HepG2 (cell line): ENCODE data around the gene RAD23A. TPM values are rescaled to one million over a fixed set of nuclear protein-coding genes. Genes with fewer than 3 reads are reported as not detected.

Source experiments
- ATM ChIP-seq: fragments of 450-650 bp; IDR thresholded peaks from 2 replicates; pipeline ENCODE4 v1.7.1; 2017; ENCODE audit warnings: mild to moderate bottlenecking, borderline replicate concordance
- CHD2 ChIP-seq: IDR thresholded peaks from 2 replicates; pipeline ENCODE4 v1.6.1; 2011; ENCODE audit warnings: low read depth, low read length, improper control_type of control experiment
- FOXK2 ChIP-seq: fragments of 450-650 bp; IDR thresholded peaks from 2 replicates; pipeline ENCODE4 v1.6.1; 2016
- IRX3 ChIP-seq: sonication (generic); formaldehyde crosslinking; IDR thresholded peaks from 2 replicates; pipeline ENCODE4 v1.8.1; 2023; ENCODE audit warnings: mild to moderate bottlenecking, low read depth, missing genetic modification reagents, borderline replicate concordance
- MED8 ChIP-seq: sonication (generic); formaldehyde crosslinking; IDR thresholded peaks from 2 replicates; pipeline ENCODE4 v1.8.1; 2023; ENCODE audit warnings: mild to moderate bottlenecking, missing genetic modification reagents; ENCODE audit not compliant: insufficient replicate concordance
- NR2F2 ChIP-seq: IDR thresholded peaks from 2 replicates; pipeline ENCODE4 v1.6.1; 2012; ENCODE audit warnings: low read depth, inconsistent platforms, borderline replicate concordance
- PHF8 ChIP-seq: sonication (generic); formaldehyde crosslinking; IDR thresholded peaks from 2 replicates; pipeline ENCODE4 v1.5.0; 2020; ENCODE audit warnings: missing genetic modification reagents
- RBAK ChIP-seq: sonication (generic); formaldehyde crosslinking; IDR thresholded peaks from 2 replicates; pipeline ENCODE4 v1.5.1; 2020; ENCODE audit warnings: mild to moderate bottlenecking, missing genetic modification reagents
- TEAD3 ChIP-seq: optimal IDR thresholded peaks from 2 replicates; pipeline ENCODE3; 2016; ENCODE audit warnings: borderline replicate concordance
- ZNF136 ChIP-seq: sonication (generic); formaldehyde crosslinking; IDR thresholded peaks from 2 replicates; pipeline ENCODE4 v1.8.1; 2022; ENCODE audit warnings: low read depth, mild to moderate bottlenecking, moderate library complexity, missing genetic modification reagents
- ZNF17 ChIP-seq: sonication (generic); formaldehyde crosslinking; IDR thresholded peaks from 2 replicates; pipeline ENCODE4 v1.5.0; 2020; ENCODE audit warnings: mild to moderate bottlenecking, missing genetic modification reagents
- ZNF468 ChIP-seq: sonication (generic); formaldehyde crosslinking; IDR thresholded peaks from 2 replicates; pipeline ENCODE4 v1.8.0; 2022; ENCODE audit warnings: mild to moderate bottlenecking, moderate library complexity, missing genetic modification reagents
- ZNF557 ChIP-seq: sonication (generic); formaldehyde crosslinking; IDR thresholded peaks from 2 replicates; pipeline ENCODE4 v1.4.0; 2020; ENCODE audit warnings: missing genetic modification reagents
- ZNF563 ChIP-seq: sonication (generic); formaldehyde crosslinking; IDR thresholded peaks from 2 replicates; pipeline ENCODE4 v1.8.0; 2022; ENCODE audit warnings: mild to moderate bottlenecking, moderate library complexity, missing genetic modification reagents
- ZNF607 ChIP-seq: sonication (generic); formaldehyde crosslinking; IDR thresholded peaks from 2 replicates; pipeline ENCODE4 v1.5.1; 2020; ENCODE audit warnings: missing genetic modification reagents, mild to moderate bottlenecking, borderline replicate concordance
- ZNF839 ChIP-seq: sonication (generic); formaldehyde crosslinking; IDR thresholded peaks from 2 replicates; pipeline ENCODE4 v1.4.0; 2020; ENCODE audit warnings: missing genetic modification reagents, mild to moderate bottlenecking, borderline replicate concordance
- polyA plus RNA-seq, 8 experiments: library from polyadenylated mRNA; depleted of rRNA in 3 of 8; stranded (reverse) in 7 of 8; unstranded in 1 of 8; fragments of >200 nt; fragmentation: Illumina TruSeq in 4 of 8; extraction: Trizol in 4 of 8; gene quantifications; 2 replicates each; pipeline versions ENCODE4 v1.2.1 to v1.2.3, GENCODE V29; 2011 to 2016; ENCODE audit warnings: low read depth in 4 of 8, missing spikeins in 1 of 8, mixed read lengths in 1 of 8; ENCODE audit not compliant: insufficient read depth in 1 of 8
- total RNA-seq, 5 experiments: library from RNA; depleted of rRNA; stranded (reverse); fragments of >200 nt; fragmentation: Illumina TruSeq; extraction: Trizol; gene quantifications; 2 replicates each; pipeline ENCODE4 v1.2.3, GENCODE V29; 2016; ENCODE audit warnings: low read depth in 1 of 5
- TF ChIP-seq, protein P1 (sequence below): sonication (generic); formaldehyde crosslinking; IDR thresholded peaks from 2 replicates; pipeline ENCODE4 v1.5.1; 2020; ENCODE audit warnings: missing genetic modification reagents, mild to moderate bottlenecking, borderline replicate concordance
- TF ChIP-seq, protein P2 (sequence below): IDR thresholded peaks from 2 replicates; pipeline ENCODE4 v1.6.1; 2016
- TF ChIP-seq, protein P3 (sequence below): sonication (generic); formaldehyde crosslinking; IDR thresholded peaks from 2 replicates; pipeline ENCODE4 v1.4.0; 2020; ENCODE audit warnings: missing genetic modification reagents
- TF ChIP-seq, protein P4 (sequence below): sonication (generic); formaldehyde crosslinking; IDR thresholded peaks from 2 replicates; pipeline ENCODE4 v1.5.1; 2020; ENCODE audit warnings: mild to moderate bottlenecking, missing genetic modification reagents, moderate library complexity
- TF ChIP-seq, protein P5 (sequence below): sonication (generic); formaldehyde crosslinking; IDR thresholded peaks from 2 replicates; pipeline ENCODE4 v1.4.0; 2020; ENCODE audit warnings: missing genetic modification reagents

Gene RAD23A
- total and polyA plus RNA-seq, 2 of the 13 experiments (the other 11 are each of a cell fraction or from before 2014, with no cell fraction given): 42.5 to 54.2 TPM

DNA sequence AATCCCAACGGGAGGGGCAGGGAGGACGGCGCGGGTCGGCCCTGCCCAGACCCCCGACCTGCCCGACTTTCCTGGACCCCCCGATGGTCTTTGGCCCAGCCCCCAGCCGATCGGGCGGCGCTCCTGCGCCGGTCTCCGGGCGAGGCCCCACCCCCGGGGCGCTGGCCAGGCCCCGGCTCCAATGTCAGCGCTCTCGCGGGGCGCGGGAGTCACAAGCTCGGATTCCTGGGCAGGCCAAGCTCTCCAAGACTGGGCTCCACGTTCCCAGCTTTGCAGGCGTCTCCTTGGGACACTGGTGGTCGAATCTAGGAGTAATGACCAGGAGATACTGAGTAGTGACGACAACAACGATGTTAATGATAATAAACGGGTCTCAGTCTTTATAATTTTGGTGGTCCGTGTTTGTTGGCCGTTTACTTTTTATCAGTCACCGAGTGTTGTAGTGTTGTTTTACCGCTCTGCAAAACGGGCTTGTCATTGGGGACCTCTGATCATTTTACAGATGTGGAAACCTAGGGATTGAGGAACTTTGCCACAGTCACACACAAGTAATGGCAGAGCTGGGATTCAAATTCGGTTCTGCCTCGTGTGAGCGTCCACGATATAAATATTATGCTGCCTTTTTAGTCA is 545 bp downstream of the RAD23A start (continued):
- TF ChIP-seq, protein P1, sequence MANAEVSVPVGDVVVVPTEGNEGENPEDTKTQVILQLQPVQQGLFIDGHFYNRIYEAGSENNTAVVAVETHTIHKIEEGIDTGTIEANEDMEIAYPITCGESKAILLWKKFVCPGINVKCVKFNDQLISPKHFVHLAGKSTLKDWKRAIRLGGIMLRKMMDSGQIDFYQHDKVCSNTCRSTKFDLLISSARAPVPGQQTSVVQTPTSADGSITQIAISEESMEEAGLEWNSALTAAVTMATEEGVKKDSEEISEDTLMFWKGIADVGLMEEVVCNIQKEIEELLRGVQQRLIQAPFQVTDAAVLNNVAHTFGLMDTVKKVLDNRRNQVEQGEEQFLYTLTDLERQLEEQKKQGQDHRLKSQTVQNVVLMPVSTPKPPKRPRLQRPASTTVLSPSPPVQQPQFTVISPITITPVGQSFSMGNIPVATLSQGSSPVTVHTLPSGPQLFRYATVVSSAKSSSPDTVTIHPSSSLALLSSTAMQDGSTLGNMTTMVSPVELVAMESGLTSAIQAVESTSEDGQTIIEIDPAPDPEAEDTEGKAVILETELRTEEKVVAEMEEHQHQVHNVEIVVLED: no peak
- no peak for TF ChIP-seq IRX3 (CRISPR knock-in tag)
- TF ChIP-seq RBAK (CRISPR knock-in tag): no peak
- TF ChIP-seq, protein P2, sequence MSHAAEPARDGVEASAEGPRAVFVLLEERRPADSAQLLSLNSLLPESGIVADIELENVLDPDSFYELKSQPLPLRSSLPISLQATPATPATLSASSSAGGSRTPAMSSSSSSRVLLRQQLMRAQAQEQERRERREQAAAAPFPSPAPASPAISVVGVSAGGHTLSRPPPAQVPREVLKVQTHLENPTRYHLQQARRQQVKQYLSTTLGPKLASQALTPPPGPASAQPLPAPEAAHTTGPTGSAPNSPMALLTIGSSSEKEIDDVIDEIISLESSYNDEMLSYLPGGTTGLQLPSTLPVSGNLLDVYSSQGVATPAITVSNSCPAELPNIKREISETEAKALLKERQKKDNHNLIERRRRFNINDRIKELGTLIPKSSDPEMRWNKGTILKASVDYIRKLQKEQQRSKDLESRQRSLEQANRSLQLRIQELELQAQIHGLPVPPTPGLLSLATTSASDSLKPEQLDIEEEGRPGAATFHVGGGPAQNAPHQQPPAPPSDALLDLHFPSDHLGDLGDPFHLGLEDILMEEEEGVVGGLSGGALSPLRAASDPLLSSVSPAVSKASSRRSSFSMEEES (CRISPR knock-in tag): no peak
- TF ChIP-seq, protein P3, sequence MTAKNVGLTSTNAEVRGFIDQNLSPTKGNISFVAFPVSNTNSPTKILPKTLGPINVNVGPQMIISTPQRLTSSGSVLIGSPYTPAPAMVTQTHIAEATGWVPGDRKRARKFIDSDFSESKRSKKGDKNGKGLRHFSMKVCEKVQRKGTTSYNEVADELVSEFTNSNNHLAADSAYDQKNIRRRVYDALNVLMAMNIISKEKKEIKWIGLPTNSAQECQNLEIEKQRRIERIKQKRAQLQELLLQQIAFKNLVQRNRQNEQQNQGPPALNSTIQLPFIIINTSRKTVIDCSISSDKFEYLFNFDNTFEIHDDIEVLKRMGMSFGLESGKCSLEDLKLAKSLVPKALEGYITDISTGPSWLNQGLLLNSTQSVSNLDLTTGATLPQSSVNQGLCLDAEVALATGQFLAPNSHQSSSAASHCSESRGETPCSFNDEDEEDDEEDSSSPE (CRISPR knock-in tag): no peak
- no peak for TF ChIP-seq FOXK2
- 0 out of 2 replicates have a peak, but pooled peaks have one; percentile 30 for TF ChIP-seq ZNF136 (CRISPR knock-in tag)
- TF ChIP-seq, protein P4, sequence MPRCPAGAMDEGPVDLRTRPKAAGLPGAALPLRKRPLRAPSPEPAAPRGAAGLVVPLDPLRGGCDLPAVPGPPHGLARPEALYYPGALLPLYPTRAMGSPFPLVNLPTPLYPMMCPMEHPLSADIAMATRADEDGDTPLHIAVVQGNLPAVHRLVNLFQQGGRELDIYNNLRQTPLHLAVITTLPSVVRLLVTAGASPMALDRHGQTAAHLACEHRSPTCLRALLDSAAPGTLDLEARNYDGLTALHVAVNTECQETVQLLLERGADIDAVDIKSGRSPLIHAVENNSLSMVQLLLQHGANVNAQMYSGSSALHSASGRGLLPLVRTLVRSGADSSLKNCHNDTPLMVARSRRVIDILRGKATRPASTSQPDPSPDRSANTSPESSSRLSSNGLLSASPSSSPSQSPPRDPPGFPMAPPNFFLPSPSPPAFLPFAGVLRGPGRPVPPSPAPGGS: no peak
- TF ChIP-seq ZNF17 (CRISPR knock-in tag): no peak
- TF ChIP-seq, protein P5, sequence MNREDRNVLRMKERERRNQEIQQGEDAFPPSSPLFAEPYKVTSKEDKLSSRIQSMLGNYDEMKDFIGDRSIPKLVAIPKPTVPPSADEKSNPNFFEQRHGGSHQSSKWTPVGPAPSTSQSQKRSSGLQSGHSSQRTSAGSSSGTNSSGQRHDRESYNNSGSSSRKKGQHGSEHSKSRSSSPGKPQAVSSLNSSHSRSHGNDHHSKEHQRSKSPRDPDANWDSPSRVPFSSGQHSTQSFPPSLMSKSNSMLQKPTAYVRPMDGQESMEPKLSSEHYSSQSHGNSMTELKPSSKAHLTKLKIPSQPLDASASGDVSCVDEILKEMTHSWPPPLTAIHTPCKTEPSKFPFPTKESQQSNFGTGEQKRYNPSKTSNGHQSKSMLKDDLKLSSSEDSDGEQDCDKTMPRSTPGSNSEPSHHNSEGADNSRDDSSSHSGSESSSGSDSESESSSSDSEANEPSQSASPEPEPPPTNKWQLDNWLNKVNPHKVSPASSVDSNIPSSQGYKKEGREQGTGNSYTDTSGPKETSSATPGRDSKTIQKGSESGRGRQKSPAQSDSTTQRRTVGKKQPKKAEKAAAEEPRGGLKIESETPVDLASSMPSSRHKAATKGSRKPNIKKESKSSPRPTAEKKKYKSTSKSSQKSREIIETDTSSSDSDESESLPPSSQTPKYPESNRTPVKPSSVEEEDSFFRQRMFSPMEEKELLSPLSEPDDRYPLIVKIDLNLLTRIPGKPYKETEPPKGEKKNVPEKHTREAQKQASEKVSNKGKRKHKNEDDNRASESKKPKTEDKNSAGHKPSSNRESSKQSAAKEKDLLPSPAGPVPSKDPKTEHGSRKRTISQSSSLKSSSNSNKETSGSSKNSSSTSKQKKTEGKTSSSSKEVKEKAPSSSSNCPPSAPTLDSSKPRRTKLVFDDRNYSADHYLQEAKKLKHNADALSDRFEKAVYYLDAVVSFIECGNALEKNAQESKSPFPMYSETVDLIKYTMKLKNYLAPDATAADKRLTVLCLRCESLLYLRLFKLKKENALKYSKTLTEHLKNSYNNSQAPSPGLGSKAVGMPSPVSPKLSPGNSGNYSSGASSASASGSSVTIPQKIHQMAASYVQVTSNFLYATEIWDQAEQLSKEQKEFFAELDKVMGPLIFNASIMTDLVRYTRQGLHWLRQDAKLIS: no peak
- TF ChIP-seq CHD2: peak; percentile 92
- no peak for TF ChIP-seq TEAD3 (CRISPR knock-in tag)
- no peak for TF ChIP-seq ZNF557 (CRISPR knock-in tag)
- TF ChIP-seq PHF8 (CRISPR knock-in tag): peak; percentile 18; the same call in 1 of the 2 replicates
- no peak for TF ChIP-seq ATM
- no peak for TF ChIP-seq ZNF468
- TF ChIP-seq ZNF839 (CRISPR knock-in tag): no peak
- no peak for TF ChIP-seq ZNF607 (CRISPR knock-in tag)
- TF ChIP-seq NR2F2: 0 out of 2 replicates have a peak, but pooled peaks have one; percentile 6
- TF ChIP-seq ZNF563: 0 out of 2 replicates have a peak, but pooled peaks have one; percentile 7
- peak; percentile 6 for TF ChIP-seq MED8
